Fibroblast of lung (primary cell): Measurements from ENCODE around the gene TMPRSS4. TPM values are rescaled to one million over a fixed set of nuclear protein-coding genes. Genes with fewer than 3 reads are reported as not detected.

Source experiments
- DNase-seq, 2 donors: peaks; one replicate each; pipeline versions ENCODE4 v3.0.0 to v3.0.0-alpha.2; 2010; ENCODE audit warnings: low read depth in 2 of 2
- H2AFZ ChIP-seq: 2 replicates; pipeline ENCODE4 v1.5.1; 2012; ENCODE audit warnings: low read length, control low read depth, inconsistent platforms
- H3K27ac ChIP-seq: 2 replicates; pipeline ENCODE4 v1.5.1; 2011; ENCODE audit warnings: low read length, control low read depth; ENCODE audit not compliant: insufficient read depth
- H3K27me3 ChIP-seq: 2 replicates; pipeline ENCODE4 v1.5.1; 2011; ENCODE audit warnings: mild to moderate bottlenecking, low read length; ENCODE audit not compliant: control insufficient read depth, insufficient read depth
- H3K36me3 ChIP-seq: 2 replicates; pipeline ENCODE4 v1.5.1; 2011; ENCODE audit warnings: low read length; ENCODE audit not compliant: control insufficient read depth, insufficient read depth
- H3K4me1 ChIP-seq: 2 replicates; pipeline ENCODE4 v1.5.1; 2011; ENCODE audit warnings: low read length; ENCODE audit not compliant: control insufficient read depth, insufficient read depth; ENCODE audit errors: extremely low read depth
- H3K4me2 ChIP-seq: 2 replicates; pipeline ENCODE4 v1.5.1; 2011; ENCODE audit warnings: low read length, control low read depth; ENCODE audit not compliant: insufficient read depth; ENCODE audit errors: extremely low read depth
- H3K4me3 ChIP-seq, 4 experiments: fragments of 200-600 bp in 1 of 4; sonication (generic) in 1 of 4; replicated peaks in 1 of 4; 2 replicates each; pipeline ENCODE4 v1.5.1; 2011 to 2016; ENCODE audit warnings: low read length in 4 of 4, low read depth in 3 of 4, mild to moderate bottlenecking in 3 of 4, control low read depth in 2 of 4, inconsistent platforms in 1 of 4, mixed read lengths in 1 of 4; ENCODE audit not compliant: insufficient read depth in 1 of 4; ENCODE audit errors: control extremely low read depth in 1 of 4
- H3K79me2 ChIP-seq: 2 replicates; pipeline ENCODE4 v1.5.1; 2012; ENCODE audit warnings: mild to moderate bottlenecking, low read length, inconsistent platforms; ENCODE audit not compliant: control insufficient read depth, insufficient read depth
- H3K9ac ChIP-seq: 2 replicates; pipeline ENCODE4 v1.5.1; 2011; ENCODE audit warnings: mild to moderate bottlenecking, low read length, control low read depth; ENCODE audit not compliant: insufficient read depth
- H3K9me3 ChIP-seq: 2 replicates; pipeline ENCODE4 v1.5.1; 2012; ENCODE audit warnings: low read depth, low read length; ENCODE audit not compliant: control insufficient read depth, insufficient read depth
- H4K20me1 ChIP-seq: 2 replicates; pipeline ENCODE4 v1.5.1; 2011; ENCODE audit warnings: low read length; ENCODE audit not compliant: control insufficient read depth, insufficient read depth; ENCODE audit errors: extremely low read depth
- EZH2 ChIP-seq: IDR thresholded peaks from 2 replicates; pipeline ENCODE4 v1.5.1; 2012; ENCODE audit warnings: low read length, control low read depth, mild to moderate bottlenecking; ENCODE audit errors: missing control alignments
- polyA plus RNA-seq, 2 donors: library from polyadenylated mRNA; depleted of rRNA in 1 of 2; stranded (reverse) in 1 of 2; unstranded in 1 of 2; fragments of >200 nt; gene quantifications; 2 replicates each; pipeline ENCODE4 v1.2.1, GENCODE V29; 2011 to 2012; ENCODE audit warnings: missing spikeins in 1 of 2
- total RNA-seq: library from RNA; depleted of rRNA; stranded (reverse); fragments of >200 nt; gene quantifications from 2 replicates; pipeline ENCODE4 v1.2.1, GENCODE V29; 2014
- TF ChIP-seq, protein P1 (sequence below), 2 donors: IDR thresholded peaks in 1 of 2; conservative IDR thresholded peaks in 1 of 2; 1 replicate in 1 of 2; 2 replicates in 1 of 2; pipeline ENCODE4 v1.5.1; 2011 to 2012; ENCODE audit warnings: low read length in 2 of 2, control low read depth in 1 of 2, inconsistent platforms in 1 of 2, low read depth in 1 of 2, mild to moderate bottlenecking in 1 of 2

The TMPRSS4 gene
- total and polyA plus RNA-seq, 2 donors (not counting 1 experiment from before 2014, with no cell fraction given): not detected

GRCh38 chr11:118095493-118095892 lies 18.6 kb downstream of the TMPRSS4 start:
- Histone ChIP-seq H3K27me3 (no peaks in the 10 kb centered on the region), H3K4me1 (no peaks in the 10 kb centered on the region), H3K36me3 (no peaks in the 10 kb centered on the region), H4K20me1 (no peaks in the 10 kb centered on the region), H3K9ac (no peak overlapping the region), H3K4me3 (no peak overlapping the region), H3K27ac (no peak overlapping the region), H3K9me3 (no peaks in the 10 kb centered on the region), H3K79me2 (no peaks in the 10 kb centered on the region), H2AFZ (no peak overlapping the region), H3K4me2 (no peak overlapping the region)
- TF ChIP-seq, protein P1, sequence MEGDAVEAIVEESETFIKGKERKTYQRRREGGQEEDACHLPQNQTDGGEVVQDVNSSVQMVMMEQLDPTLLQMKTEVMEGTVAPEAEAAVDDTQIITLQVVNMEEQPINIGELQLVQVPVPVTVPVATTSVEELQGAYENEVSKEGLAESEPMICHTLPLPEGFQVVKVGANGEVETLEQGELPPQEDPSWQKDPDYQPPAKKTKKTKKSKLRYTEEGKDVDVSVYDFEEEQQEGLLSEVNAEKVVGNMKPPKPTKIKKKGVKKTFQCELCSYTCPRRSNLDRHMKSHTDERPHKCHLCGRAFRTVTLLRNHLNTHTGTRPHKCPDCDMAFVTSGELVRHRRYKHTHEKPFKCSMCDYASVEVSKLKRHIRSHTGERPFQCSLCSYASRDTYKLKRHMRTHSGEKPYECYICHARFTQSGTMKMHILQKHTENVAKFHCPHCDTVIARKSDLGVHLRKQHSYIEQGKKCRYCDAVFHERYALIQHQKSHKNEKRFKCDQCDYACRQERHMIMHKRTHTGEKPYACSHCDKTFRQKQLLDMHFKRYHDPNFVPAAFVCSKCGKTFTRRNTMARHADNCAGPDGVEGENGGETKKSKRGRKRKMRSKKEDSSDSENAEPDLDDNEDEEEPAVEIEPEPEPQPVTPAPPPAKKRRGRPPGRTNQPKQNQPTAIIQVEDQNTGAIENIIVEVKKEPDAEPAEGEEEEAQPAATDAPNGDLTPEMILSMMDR (conservative IDR thresholded peaks at IDR 0.05 in 1 of 2, IDR thresholded peaks at IDR 0.05 in 1 of 2; ENCODE audit: low read depth in 1 of 2, low read length in 2 of 2): no peak
- TF ChIP-seq EZH2: no peak
- DNase-seq: no peak

DNA sequence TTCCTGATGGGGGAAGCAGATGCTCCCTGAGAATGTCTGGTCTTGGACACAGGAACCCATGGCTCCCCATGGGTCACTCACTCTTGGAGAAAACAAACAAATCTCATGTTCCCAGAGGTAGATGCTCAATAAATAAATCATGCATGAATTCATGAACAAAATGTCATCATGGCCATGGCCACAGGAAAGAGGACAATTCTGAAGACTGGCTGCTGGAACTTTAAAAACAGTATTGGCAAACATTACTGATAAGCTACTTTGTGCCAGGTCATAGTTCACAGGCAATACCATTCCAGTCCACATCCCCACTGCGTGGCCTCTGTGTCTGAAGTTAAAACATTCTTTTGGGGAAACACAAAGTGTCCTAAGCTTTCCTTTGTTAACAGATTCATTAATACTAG lies 19.1 kb downstream of the TMPRSS4 start:
- H3K79me2 ChIP-seq: no peaks in the 10 kb centered on the region
- no peaks in the 10 kb centered on the region for H3K27me3 ChIP-seq
- H3K27ac ChIP-seq: no peak overlapping the region
- no peaks in the 10 kb centered on the region for H3K36me3 ChIP-seq
- no peak overlapping the region for H3K9ac ChIP-seq
- no peak overlapping the region for H3K4me2 ChIP-seq
- no peak overlapping the region for H3K4me3 ChIP-seq
- no peak for DNase-seq
- H3K9me3 ChIP-seq: no peaks in the 10 kb centered on the region
- TF ChIP-seq, protein P1 (conservative IDR thresholded peaks at IDR 0.05 in 1 of 2, IDR thresholded peaks at IDR 0.05 in 1 of 2; ENCODE audit: low read depth in 1 of 2, low read length in 2 of 2): no peak
- no peak for TF ChIP-seq EZH2
- H3K4me1 ChIP-seq: no peaks in the 10 kb centered on the region
- H2AFZ ChIP-seq: no peak overlapping the region
- no peaks in the 10 kb centered on the region for H4K20me1 ChIP-seq

DNA sequence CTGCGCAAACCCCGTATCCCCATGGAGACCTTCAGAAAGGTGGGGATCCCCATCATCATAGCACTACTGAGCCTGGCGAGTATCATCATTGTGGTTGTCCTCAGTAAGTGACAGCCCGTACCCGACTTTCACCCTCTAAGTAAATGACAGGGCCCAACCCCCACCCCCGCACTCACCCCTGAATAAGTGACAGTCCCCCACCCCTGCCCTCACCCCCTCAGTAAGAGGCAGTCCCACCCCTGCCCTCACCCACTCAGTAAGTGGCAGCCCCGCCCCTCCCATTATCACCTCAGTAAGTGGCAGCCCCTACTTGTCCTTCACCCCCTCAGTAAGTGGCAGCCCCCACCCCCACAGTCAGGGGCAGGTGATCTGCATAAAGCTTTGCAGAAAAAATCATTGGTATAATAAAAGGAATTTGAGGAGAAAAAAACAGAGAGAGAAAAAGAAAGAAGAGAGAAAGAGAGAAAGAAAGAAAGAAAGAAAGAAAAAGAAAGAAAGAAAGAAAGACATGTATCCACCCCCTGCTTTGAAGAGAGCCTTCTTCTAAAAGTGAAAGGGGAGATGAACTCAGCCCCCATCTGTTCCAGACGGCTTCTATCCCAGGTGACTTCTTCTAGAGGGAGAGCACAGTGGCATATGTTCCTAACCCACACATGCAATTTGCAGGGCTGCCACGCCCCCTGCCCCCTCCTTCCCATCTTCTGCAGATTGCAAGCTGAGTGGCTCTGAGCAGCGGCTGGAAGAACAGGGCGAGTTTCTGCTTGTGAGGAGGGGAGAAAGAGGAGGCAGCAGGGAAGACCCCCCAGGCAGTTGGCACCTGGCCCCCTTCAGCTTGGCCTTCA lies 22.3 kb downstream of the TMPRSS4 start:
- no peaks in the 10 kb centered on the region for H3K79me2 ChIP-seq
- no peak overlapping the region for H3K27ac ChIP-seq
- TF ChIP-seq, protein P1 (conservative IDR thresholded peaks at IDR 0.05 in 1 of 2, IDR thresholded peaks at IDR 0.05 in 1 of 2; ENCODE audit: low read depth in 1 of 2, low read length in 2 of 2): no peak
- no peak for TF ChIP-seq EZH2
- no peaks in the 10 kb centered on the region for H3K9me3 ChIP-seq
- no peak overlapping the region for H3K4me3 ChIP-seq
- no peak for DNase-seq
- H3K9ac ChIP-seq: no peak overlapping the region
- no peaks in the 10 kb centered on the region for H3K36me3 ChIP-seq
- no peaks in the 10 kb centered on the region for H3K4me1 ChIP-seq
- no peak overlapping the region for H2AFZ ChIP-seq
- no peaks in the 10 kb centered on the region for H4K20me1 ChIP-seq
- H3K4me2 ChIP-seq: no peak overlapping the region
- H3K27me3 ChIP-seq: no peaks in the 10 kb centered on the region
